ENCODE data around the gene COQ3.

Gene COQ3

GRCh38 chr6:99333068-99333467 lies 60.9 kb downstream of the COQ3 start:
- DNase-seq (ENCODE audit: low read depth in 2 of 2): no peak

GRCh38 chr6:99331531-99331930 lies 62.5 kb downstream of the COQ3 start:
- no peak for DNase-seq (ENCODE audit: low read depth in 2 of 2)

- peak; percentile 23 to 29 for DNase-seq (ENCODE audit: low read depth in 2 of 2)
Measured at GRCh38 chr6:99330159-99330558, 63.8 kb downstream of the COQ3 start.

GRCh38 chr6:99324996-99325395 lies 69.0 kb downstream of the COQ3 start:
- DNase-seq (ENCODE audit: low read depth in 2 of 2): no peak

Measured in stimulated activated CD8-positive, alpha-beta memory T cell treated with anti-CD3 and anti-CD28 coated beads, Interleukin-2, amount 100 ng/mL, for 1 hour (primary cell).